ENCODE measurements around the gene ZNF423.

ZNF423 gene

DNA sequence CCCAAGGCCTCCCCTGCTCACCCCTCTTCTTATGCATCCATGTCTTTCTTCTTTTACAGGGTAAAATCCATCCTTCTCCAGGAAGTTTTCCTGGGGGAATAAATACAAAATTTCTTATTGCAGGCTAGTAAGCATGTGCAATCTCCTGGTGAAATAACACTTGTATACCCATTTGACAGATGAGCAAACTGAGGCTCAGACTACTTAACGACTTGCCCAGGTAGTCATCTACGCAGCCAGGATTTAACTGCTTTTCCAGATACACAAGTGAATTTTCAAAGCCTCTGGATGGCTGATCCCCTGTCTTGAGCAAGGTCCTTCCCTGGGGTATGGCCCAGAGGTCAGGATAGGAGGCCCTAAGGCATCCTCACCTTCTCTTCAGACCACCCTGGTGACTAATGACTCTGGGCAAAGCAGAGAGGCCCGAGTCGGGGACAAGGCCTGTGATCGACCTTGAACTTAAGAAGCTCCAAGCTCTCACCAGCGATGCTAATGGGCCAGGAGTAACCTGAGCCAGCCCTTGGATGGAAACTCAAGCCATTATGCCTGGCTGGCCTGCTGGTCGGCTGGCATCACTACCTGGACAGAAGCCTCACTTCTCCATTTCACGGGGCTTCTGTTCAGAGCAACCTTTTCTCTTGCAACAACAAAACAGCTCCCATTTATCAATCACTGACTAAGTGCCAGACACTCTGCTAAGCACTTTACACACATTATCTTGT is 33.1 kb downstream of the ZNF423 start:
- FAIRE-seq: no peak

DNA sequence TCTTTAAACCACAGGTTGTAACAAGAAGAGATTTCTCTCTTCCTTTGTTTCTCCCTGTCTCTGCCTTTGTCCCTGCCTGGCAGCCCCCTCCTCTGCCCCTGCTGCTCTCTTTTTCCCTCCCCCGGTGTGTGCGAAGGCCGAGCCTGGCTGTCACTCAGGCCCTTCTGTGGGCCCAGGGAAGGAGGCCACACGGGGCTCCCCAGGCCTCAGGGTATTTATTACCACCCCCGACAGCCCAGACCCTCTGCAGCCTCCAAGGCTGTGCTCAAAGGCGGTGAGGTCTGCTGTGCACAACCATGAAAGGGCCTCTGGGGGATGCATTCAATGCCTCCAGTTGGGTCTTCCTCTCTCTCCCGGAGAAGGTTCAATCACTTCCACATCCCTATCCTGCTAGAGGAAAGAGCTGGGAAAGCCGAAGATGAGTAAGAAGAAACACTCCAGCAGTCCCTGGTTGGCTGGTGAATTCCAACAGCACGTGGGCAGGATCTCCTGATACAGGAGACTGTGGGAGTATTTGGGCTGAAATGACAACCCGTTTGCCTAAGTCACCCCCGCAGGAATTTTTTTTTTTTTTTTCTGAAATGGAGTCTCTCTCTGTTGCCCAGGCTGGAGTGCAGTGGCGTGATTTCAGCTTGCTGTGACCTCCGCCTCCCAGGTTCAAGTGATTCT is 34.2 kb downstream of the ZNF423 start:
- FAIRE-seq: no peak

DNA sequence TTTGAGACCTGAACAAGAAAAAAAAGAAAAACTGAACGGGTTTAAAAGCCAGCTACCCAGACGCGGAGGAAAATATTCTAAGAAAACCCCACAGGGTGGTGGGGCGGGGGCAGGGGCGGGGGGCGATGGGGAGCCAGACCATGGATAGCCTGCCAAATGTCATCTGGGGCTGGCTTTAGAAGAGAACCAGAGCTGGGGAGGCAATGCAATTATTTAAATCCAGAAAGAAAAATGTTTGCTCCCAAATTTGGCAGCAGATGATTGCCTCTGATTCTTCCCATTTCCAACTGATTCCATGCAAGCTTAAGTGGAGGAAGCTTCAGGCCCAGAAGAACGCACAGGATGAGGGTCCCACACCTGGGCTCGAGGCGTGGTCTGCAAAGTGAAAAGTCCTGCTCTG is 34.8 kb downstream of the ZNF423 start:
- no peak for FAIRE-seq

GRCh38 chr16:49817754-49818507 is 38.0 kb downstream of the ZNF423 start:
- FAIRE-seq: no peak

DNA sequence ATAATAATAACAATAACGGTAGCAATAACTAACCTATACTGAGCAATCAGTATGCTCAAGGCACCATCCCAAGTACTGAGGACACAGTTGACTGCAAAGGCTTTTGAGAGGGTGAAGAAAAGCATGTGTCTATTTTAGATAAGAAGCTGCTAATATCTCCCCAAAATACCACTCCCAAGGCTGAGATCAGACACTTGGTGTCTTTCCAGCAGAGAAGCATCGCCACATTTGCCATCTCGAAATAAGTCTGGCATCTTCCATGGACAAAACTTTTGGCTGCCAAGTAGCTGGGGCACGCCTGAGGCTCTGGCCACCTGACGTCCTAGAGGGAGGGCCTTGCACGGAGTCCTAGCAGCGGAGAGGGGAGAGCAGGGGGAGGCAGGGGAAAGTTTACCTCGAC is 39.0 kb downstream of the ZNF423 start:
- FAIRE-seq: no peak

- no peak for FAIRE-seq
These were observed 44.1 kb downstream of the ZNF423 start for GRCh38 chr16:49811644-49812334.

- FAIRE-seq: no peak
These were observed 45.1 kb downstream of the ZNF423 start for GRCh38 chr16:49810831-49811230.

DNA sequence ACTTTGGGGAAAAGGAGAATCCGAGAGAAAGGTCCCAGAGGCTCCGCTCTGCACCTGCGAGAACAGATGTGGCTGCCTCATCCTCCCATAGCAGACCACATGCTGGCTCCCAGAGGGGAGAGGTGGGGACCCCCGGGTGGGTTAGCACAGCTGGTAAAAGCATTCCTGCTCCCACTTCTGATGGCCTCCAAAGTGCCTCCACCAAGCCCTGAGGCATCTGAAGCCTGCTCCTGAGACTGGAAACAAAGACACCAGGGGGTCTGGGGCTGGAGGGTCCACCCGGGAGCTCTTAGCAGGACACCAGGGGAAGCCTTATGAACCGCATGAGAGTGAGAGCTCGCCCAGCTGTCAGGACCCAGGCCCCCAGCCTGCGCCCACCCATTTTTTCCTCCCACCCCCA is 46.4 kb downstream of the ZNF423 start:
- no peak for FAIRE-seq

DNA sequence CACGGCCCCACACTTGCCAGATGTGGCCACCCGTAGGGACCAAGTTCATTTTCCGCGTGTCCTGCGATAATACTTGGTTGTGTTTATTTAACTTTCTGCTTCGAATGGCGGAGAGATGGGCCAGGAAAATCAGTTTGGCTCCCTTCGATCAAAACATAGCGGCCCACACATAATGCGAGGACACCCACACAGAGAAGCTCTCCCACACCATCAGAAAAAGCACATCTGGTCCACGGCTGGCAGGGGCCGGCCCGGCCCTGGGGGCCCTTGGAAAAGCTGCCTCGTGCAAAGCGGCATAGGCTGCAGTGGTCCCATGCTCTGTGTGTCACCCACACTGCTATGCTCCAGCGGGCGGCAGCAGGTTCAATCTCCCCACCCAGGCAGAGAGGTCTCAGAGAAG is 46.9 kb downstream of the ZNF423 start:
- FAIRE-seq: no peak

GRCh38 chr16:49806446-49806845 is 49.5 kb downstream of the ZNF423 start:
- no peak for FAIRE-seq

DNA sequence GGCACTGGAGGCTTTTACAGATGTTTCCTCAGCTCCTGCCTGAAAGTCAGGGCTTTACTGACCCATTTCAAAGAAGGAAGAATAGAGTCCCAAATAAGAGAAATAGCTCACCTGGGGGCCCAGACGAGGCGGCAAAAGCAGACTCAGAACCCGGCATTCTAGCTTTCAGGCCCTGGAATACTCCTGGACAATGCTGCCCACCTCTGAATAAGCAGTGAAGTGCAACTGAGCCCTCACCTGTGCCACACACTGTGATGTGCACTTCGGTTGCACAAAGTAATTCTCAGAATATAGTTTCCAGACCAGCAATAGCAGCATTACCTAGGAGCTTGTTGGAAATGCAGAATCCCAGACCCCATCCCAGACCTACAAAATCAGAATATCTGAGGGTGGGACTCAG is 54.6 kb downstream of the ZNF423 start:
- no peak for FAIRE-seq

GRCh38 chr16:49800876-49801275 is 55.0 kb downstream of the ZNF423 start:
- no peak for FAIRE-seq

DNA sequence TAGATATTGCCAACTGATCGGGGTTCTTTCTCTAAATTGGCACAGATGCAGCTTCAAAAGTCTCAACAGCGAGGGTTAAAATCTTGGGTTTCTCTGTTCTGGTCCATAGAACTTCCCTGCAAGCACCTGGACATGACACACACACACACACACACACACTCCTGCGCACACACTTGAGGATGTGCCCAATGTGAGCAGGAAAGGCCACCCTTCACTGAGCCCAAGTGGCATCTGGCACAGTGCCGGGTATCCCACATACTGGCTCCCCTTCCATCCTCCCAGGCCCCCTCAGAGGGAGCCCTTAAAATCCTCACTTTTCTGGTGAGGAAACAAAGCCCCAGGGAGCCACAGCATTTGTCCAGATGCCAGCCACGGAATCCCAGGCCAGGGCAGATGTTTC is 55.5 kb downstream of the ZNF423 start:
- FAIRE-seq: no peak

DNA sequence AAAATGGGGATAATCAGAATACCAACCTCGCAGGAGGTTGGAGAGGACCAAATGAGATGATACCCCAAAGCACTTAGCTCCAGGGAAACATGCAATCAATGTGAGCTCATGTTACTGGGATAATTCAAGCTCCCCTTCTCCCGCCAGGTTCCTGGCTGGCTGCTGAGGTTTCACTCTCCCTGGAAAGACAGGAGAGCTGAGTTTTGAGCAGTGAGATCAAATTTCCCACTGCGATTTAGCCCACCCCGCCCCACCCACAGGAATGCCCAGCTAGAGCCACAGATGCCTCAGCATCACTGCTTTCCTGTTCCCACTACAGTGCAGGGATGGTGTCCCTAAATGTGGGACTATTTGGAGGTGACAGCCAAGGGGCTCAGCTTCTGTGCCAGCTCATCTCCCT is 56.7 kb downstream of the ZNF423 start:
- no peak for FAIRE-seq

GRCh38 chr16:49795513-49795912 is 60.4 kb downstream of the ZNF423 start:
- no peak for FAIRE-seq

DNA sequence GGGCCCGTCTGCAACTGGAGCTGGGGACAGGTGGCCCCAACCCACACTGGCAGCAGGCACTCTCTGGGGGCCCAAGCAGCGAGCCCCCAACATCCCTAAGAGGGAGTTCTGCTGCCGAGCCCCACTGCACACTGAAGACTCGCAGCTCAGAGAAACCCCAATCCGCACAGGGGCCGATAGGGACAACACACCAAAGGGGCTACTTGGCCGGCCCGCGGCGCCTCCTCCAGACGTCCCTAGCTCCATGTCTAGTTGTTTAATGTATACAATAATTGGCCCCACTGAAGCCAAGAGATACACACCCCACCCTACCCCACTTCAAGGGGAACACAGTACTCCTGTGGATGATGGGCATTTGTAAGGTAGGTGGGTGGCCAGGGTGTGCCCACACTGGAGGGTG is 62.7 kb downstream of the ZNF423 start:
- no peak for FAIRE-seq

GRCh38 chr16:49789616-49790015 is 66.3 kb downstream of the ZNF423 start:
- FAIRE-seq: no peak

- FAIRE-seq: no peak
These were observed 66.9 kb downstream of the ZNF423 start for GRCh38 chr16:49788986-49789385.

DNA sequence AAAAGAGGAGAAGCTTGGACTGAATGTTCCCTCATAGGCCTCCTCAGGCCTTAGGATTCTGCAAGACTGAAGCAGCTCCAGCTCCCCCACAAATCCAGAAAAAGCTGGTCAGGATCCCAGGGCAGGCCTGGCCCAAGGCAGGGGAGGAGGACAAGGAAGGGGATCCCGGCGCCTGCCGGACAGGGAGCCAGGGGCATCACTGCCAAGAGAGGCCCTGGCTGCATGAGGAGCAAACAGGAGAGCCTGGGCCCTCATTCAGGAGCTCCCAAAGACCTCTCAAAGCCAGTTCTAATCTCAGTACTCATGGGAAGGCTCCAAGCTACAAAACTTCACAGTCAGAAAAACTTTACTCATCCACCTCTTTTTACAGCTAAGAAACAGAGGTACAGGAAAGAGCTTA is 67.3 kb downstream of the ZNF423 start:
- FAIRE-seq: no peak

- FAIRE-seq: no peak
These were observed 68.9 kb downstream of the ZNF423 start for GRCh38 chr16:49786926-49787557.

DNA sequence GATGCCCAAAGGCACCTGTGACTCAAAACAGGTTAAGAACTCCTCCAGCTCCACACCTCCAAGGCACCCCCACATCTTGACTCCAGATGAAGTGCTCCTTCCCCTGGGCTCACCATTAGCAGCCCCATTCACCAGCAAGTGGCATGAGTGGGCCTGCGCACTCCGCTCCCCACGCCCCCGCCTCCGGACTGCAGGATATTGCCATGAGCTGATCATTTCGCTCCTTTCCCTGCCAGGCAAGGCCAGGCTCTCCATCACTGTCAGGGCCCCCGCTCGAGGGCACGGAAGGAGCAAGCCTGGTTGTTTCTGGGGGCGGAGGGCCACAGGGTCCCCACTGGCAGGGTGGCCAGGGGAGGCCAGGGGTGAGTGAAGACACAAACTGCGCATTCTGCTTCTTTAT is 69.9 kb downstream of the ZNF423 start:
- no peak for FAIRE-seq

GRCh38 chr16:49782405-49782804 is 73.5 kb downstream of the ZNF423 start:
- no peak for FAIRE-seq

DNA sequence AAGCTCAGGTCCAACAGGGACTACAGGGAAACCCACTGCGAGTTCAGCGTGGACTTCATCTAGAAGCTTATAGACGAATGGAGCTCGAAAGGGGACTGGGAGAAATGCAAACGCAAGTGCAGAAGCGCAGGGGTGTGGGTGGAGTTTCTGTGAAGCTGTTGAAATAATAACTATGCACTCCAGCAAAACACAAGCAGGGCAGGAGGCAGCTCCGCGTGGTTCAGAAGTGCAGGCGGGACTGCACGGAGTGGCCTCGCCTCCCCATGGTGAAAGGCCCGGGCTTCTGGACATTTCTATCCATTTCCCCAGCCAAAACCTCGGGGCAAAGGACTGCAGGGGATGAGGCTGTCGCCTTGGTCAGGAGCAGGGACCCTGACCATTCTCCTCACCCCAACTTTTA is 74.5 kb downstream of the ZNF423 start:
- no peak for FAIRE-seq
